ENCODE results near the gene SMIM17.

- TF ChIP-seq ZNF274 (IDR thresholded peaks at IDR 0.05; ENCODE audit: low read depth, low read length) (no peak), CTCF (IDR thresholded peaks at IDR 0.05 in 2 of 3, conservative IDR thresholded peaks at IDR 0.05 in 1 of 3; ENCODE audit: borderline replicate concordance in 1 of 3, insufficient read depth in 1 of 3, low read depth in 2 of 3, low read length in 2 of 3) (no peak), POLR2A (IDR thresholded peaks at IDR 0.05; ENCODE audit: borderline replicate concordance, extremely low read depth, insufficient read depth, insufficient read length) (no peak), JUND (IDR thresholded peaks at IDR 0.05) (no peak)
- TF ChIP-seq, protein P1, sequence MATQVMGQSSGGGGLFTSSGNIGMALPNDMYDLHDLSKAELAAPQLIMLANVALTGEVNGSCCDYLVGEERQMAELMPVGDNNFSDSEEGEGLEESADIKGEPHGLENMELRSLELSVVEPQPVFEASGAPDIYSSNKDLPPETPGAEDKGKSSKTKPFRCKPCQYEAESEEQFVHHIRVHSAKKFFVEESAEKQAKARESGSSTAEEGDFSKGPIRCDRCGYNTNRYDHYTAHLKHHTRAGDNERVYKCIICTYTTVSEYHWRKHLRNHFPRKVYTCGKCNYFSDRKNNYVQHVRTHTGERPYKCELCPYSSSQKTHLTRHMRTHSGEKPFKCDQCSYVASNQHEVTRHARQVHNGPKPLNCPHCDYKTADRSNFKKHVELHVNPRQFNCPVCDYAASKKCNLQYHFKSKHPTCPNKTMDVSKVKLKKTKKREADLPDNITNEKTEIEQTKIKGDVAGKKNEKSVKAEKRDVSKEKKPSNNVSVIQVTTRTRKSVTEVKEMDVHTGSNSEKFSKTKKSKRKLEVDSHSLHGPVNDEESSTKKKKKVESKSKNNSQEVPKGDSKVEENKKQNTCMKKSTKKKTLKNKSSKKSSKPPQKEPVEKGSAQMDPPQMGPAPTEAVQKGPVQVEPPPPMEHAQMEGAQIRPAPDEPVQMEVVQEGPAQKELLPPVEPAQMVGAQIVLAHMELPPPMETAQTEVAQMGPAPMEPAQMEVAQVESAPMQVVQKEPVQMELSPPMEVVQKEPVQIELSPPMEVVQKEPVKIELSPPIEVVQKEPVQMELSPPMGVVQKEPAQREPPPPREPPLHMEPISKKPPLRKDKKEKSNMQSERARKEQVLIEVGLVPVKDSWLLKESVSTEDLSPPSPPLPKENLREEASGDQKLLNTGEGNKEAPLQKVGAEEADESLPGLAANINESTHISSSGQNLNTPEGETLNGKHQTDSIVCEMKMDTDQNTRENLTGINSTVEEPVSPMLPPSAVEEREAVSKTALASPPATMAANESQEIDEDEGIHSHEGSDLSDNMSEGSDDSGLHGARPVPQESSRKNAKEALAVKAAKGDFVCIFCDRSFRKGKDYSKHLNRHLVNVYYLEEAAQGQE (IDR thresholded peaks at IDR 0.05; ENCODE audit: low read depth): no peak
Measured at GRCh38 chr19:56594446-56594782, 48.5 kb upstream of the SMIM17 start.

Measured in HCT116 (cell line).